Globus pallidus (tissue), 1 donor: ENCODE data around the gene WDR35.
"Not testable (repeated sequence)": the region's sequence is repeated elsewhere in the genome, so short reads cannot be mapped to it uniquely, and the experiment has no call there.

Source experiments
- DNase-seq: peaks from one replicate; pipeline ENCODE4 v3.0.0-alpha.2; 2015; ENCODE audit warnings: low spot score

Gene WDR35

DNA sequence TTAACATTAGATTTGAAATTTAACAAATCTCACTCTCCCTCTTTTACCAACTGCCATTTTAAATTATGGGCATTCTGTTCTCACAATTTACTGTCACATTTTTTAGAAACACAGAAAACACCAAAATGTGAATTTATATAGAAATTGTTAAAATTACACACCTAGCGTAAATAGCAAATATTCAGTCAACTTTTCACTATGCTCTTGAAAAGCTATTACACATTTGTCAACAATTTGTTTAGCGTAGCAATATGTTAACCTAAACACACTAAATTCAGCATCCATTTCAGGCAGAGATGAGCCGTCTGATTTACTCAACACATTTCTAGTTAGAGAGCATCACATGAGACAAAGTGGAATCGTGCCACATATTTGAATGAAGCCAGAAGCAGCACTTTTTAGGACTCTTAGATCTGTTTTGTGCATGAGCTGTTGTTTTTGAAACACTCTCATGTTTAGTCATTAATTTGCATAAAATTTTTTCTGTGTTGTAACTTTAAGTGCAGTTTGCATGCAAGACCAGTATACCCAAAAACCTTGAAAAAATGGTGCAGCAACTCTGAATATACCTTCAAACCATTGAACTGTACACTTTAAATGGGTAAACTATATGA is 96.3 kb downstream of the WDR35 start:
- DNase-seq, result no peak

DNA sequence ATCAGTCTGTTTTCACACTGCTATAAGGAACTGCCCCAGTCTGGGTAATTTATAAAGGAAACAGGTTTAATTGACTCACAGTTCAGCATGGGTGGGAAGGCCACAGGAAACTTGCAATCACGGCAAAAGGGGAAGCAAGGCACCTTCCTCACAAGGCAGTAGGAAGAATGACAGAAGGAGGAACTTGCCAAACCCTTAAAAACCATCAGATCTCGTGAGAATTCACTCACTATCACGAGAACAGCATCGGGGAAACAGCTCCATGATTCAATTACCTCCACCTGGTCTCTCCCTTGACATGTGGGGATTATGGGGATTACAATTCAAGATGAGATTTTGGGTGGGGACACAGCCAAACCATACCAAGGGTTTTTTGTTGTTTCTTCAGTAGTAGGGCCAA is 97.9 kb downstream of the WDR35 start:
- DNase-seq, result not testable (repeated sequence)

DNA sequence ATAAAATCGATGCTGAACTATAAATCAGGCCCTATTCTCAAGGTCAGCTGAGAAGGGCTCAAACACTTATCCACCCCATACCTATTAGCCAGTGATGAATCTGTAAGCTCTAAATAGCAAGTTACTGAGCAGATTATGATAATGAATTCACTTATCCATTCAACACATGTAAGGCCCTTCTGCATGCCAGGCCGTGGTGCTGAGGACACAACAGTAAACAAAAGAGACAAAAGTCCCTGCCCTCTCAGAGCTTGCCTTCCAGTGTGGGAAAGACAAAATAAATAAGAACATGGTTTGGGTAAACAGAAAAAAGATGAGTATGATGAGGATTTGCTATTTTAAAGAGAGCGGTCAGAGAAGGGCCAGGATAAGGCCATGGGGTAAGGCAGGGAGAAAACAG is 99.8 kb downstream of the WDR35 start:
- no peak for DNase-seq

DNA sequence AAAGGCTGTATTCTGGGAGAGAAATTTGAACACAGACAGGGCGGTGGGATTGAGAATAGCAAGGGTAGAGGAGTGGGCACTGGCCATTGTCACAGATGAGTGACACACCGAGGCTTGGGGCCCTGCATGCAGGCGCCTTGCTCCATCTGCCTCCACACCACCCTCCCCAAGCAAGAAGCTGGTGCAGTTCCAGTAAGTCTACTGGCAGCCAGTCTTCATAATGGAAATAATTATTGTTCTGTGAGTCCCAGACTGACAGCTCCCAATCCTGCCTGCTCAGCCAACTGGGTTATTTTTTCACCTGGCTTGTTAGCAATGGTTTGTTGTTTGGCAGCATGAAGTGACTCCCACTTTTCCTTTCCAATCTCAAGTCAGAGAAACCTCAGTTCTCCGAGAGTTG is 101.1 kb downstream of the WDR35 start:
- no peak for DNase-seq

DNA sequence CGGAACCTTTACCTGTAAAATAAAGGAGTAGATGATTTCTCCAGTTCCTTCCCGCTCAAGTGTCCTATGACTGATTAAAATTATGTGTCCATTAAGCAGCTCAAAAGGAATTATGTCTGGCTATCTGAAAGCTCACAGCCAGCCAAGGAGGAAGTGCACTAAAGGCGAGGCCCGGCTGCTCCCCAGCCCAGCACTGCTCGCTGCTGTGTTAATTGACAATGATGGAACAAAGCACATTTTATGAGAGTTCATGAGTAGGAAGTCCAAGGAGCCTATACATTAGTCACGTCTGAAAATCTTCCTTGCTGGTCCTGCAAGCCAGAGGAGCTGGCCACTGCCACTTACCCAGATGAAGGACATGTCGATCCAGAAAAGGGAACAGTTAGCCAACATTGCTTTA is 102.4 kb downstream of the WDR35 start:
- no peak for DNase-seq

DNA sequence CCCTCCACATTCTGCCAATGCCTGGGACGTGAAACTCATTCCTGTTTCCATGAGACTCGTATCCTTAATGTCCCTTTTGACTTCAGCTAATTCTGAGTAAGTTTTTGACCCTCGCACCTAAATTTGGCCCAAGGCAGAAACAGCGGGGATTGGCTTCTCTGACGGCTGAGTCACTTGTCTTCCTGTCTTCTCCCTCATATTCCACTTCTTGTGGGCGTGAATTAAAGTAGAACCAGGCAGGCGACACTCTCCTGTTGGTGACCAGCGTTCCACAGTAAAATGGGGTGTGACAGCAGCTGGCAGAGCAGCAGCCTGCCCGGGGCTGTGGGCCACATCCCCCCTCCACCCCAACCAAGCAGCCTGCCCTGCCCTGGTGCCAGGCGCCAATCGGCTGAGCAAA is 103.6 kb downstream of the WDR35 start:
- DNase-seq, result no peak

DNA sequence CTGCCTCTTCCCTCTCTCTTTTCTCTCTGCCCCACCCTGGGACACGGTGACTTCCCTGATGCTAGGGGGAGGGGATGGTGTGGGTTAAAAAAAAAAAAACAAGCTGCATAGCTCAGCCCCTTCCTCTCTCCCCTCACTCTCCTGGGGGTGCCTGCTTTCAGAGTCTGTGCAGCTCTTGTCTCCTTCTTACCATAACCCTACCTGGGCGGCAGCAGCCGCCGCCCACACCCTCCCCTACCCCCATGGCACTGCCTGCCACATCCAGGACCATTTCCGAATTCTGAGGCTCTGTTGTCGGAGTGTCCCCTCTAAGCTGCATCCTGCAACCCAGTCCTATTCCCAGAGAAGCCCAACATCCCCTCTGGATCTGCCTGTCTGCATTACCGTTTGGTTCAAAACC is 104.1 kb downstream of the WDR35 start:
- DNase-seq, result no peak

DNA sequence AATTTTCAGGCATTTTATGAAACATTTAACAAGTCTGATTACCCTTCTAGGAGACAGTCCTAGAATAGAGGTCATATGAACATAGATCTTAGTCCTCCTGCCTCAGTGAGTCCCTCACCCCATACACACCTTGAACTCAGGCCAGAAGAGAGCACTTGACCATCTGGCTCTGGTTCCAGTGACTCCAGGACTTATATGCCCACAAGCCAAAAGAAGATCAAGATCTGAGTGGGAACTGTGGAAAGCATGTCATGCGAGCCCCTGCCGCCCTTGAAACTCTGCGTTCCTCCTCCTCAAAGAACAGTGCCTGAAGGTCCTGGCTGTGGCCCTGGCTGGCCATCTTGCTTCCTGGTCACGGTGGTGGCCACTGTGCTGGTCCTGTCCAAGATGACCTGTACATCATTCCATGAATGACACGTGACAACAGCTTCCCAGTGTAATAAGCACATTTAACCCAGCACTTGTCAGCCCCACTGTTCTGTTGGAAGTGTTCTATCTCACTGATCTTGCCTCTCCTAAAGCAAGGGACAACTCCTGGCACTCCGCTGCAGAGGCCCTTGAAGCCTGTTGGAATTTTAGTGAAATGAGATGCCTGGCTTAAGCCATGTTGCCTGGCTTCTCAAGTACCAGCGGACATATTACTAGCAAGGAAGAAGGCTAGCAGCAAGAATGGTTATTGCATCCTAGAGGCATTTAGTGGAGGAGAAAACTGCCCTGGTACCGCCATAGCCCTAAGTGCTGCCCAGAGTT is 105.8 kb downstream of the WDR35 start:
- DNase-seq, result no peak

DNA sequence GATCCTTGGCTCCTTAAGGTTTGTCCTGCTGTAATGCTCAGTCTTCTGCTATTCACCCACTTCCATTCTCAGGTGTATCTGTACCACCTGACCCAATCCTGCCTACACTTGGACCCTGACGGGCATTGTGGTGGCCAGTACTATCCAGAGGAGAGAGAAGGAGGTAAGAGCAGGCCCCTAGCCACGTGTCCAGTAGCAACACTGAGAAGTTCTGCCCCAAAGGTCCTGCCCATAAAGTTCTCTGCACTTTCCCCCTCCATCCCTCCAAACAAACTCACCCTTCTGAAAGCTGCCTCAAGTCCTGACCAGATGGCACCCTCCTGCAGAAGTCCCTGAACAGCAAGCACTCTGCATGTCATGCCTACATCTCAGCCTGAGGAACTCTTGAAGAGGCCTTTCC is 106.4 kb downstream of the WDR35 start:
- DNase-seq, result no peak

DNA sequence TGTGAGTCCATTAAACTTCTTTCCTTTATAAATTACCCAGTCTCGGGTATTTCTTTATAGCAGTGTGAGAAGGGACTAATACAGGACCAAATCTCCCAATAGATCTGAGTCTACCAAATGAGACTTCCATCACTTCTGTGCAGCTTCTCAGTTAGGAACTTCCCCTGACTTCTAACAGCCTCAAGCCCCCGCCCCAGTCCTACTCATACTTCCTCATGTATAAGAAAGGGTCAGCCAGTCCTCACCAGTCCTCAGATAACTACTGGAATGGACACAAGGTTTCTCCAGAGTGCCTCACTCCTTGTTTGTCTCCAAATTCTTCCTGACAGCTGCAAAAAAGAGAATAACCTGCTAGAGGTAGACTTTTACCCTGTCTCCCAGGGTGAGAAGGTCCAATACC is 107.6 kb downstream of the WDR35 start:
- DNase-seq, result no peak

DNA sequence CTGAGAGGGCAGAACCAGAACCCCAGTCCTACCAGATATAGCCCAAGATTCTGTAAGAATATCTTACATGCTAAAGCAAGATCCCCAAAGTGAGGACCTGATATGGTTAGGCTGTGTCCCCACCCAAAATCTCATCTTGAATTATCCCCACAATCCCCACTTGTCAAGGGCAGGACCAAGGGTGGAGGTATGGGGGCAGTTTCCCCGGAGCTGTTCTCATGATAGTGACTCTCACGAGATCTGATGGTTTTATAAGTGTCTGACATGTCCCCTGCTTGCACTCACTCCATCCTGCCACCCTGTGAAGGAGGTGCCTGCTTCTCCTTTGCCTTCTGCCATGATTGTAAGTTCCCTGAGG is 108.0 kb downstream of the WDR35 start:
- no peak for DNase-seq

DNA sequence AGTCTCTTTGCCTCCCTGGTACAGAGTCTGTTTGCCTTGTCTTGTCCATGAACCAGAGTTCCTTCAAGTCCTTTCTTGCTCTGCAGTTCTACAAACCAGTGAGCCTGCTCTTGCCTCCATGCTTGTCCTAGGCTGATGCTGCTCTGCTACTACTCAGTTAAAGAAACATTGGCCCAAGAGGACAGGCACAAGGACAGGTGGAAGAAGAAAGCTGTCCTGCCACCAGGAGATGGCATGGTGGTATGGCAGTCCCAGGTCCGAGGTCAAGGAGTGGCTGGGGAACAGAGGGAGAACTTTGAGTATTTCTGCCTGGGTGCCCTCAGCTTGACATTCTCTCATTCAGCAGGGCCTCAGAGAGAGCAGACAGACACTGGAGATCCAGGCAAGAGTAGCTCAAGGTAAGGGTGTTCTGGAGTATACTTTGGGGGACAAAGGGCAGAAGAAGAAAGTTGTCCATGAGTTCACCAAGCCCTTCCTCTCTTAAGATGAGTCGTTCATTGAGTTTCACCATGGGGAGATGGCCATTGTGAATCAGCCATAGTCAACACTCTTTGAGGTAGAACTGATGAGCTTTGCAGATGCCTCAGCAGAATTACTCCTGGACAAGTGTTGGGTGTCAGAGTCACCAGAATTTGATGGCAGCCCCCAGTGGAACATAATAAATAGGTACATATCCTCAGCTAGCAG is 108.5 kb downstream of the WDR35 start:
- DNase-seq, result no peak

DNA sequence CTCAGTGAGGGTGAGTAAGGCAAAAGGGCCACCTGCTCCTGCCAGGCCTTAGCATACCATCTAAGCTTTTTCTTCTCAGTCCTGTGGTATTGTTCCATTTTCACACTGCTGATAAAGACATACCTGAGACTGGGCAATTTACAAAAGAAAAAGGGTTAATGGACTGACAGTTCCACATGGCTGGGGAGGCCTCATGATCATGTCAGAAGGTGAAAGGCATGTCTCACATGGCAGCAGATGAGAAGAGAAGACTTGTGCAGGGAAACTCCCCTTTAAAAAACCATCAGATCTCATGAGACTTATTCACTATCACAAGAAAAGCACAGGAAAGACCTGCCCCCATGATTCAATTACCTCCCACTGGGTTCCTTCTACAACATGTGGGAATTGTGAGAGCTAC is 109.7 kb downstream of the WDR35 start:
- not testable (repeated sequence) for DNase-seq

DNA sequence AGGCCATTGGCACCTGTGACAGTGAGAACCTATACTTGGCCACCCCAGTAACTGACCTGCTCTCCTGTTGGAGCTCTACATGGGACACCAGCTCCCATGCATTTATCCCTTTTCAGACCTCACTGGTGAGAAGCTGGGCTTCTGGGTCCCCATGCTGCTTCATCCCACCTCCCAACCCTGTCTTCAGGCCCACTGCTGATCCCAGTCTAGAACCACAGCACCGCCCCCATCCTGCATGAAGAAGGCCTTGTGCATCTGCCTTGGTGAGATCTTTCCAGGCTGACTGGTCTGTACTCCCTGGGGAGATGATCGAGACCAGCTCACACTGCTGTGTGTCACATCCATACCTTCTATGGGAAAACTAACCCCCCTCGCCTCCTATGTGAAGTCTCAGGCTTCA is 110.8 kb downstream of the WDR35 start:
- no peak for DNase-seq

DNA sequence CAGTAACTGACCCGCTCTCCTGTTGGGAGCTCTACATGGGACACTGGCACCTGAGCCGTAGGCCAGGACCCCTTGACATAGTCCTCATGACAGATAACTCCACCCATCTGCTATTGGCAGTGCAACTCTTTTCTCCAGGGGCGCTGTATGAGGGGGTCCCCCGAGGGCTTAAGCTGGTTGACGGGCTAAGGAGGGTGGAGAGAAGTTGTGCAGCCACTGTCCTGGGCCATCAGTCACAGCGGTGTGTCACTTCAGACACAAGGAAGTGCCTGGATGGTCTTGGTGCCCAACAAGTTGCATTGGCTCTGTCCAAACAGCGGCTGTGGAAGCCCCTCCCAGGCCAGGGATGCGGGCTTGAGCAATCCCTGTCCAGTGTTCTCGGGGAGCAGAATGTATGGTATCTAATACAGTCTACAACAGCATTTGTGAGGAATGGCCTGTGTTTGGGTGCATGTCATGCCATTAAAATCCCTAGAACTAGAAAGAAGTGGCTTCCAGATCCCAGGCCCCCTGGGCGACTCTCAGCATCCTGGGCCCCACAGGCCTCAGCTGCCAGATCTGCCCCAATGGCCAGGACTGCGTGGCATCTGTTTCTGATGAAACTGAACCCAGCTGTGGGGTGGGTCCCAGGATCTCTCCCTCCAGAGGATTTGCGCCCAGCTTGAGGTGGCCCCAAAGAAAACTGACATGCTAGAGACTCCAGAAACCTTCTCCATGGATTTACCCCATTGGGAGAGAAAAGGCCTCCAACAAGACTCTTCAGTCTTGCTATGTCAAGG is 111.4 kb downstream of the WDR35 start:
- no peak for DNase-seq

DNA sequence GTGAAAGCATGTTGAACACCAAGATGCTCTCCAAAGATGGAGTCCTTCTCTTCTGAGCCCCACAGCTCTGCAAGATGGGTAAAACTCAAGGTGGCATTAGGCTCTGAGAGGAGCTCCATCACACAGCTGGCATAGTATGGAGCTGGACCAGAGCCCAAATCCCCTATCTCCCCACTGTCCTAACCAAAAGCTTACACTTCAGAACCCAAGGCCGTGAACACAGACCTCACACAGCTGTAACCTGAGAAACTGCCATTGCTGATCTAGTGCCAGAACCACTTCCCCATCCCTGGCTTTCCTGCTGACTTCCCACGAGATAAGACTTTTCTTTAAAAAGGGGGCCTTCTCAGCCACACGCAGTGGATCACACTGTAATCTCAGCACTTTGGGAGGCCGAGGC is 113.2 kb downstream of the WDR35 start:
- no peak for DNase-seq

DNA sequence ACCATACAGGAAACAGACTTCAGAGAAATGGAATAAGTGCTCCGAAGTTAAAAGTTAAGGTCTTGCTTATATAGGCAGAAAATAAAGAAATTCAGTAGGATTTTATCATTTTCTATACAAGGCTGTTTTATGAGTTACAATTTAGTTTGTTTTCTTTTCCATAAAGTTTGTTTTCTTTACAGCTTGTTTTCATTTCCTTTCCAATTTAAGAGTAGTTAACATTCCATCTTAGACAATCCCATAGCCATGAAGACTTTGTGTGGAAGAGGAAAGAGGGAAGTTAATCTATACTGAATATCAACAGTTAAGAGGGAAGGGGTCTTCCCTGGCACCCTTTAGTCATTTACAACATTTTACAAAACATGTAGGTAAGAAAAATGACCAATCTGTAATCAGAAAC is 114.6 kb downstream of the WDR35 start:
- DNase-seq, result no peak

DNA sequence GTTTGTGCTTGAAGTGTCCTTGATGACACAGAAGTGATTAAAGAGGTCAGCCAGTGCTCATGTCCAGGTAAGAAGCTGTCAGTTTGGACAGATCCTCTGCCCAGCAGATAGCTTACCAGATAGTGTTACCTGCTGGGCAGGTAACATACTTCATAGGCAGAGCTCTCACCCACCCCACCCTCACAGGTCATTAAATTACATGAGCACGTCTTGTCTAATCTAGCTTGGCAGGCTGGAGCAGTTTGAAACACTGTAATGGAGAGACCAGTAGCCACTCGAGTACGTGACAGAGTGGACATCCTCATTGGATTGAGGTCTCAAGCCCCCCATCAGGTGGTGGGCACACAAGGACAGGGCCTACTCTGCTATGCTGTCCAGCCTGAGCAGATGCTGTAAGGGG is 115.2 kb downstream of the WDR35 start:
- no peak for DNase-seq

DNA sequence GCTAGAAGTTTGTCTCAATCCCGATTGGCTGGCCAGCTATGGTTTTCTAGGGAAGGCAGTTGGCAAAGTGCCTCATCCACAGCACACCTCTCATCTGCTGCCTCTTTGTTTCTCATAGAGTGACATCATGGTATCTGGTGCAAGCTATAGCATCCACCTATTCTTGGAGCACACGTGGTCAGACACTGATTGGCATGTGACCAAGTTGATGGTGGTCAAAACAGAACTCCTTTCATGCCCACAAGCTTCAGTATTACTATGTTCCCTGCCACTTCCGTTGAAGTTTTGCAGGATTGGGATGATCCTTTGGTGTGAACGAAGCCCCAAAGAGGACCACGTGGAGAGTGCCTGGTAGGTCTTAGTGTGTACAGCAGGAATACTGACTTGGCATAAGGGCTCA is 116.9 kb downstream of the WDR35 start:
- no peak for DNase-seq

DNA sequence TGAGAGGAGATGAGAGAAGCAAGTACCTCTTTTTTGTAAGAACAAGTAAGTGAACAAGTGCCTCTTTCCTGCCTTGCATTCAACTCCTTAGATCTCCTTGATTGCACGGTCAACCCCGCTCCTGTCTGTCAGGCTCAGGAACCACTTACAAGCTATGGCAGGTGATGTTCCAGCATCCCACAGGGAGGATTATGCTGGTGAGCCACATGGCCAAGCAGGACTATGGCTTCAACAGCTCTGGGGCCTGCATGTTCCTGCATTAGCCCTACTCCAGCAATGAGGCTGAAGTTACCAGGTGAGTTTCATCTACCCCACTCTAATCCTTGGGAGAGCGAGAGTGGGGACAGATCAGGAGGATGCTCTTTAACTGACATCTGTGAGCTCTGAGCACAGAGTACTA is 117.6 kb downstream of the WDR35 start:
- no peak for DNase-seq

DNA sequence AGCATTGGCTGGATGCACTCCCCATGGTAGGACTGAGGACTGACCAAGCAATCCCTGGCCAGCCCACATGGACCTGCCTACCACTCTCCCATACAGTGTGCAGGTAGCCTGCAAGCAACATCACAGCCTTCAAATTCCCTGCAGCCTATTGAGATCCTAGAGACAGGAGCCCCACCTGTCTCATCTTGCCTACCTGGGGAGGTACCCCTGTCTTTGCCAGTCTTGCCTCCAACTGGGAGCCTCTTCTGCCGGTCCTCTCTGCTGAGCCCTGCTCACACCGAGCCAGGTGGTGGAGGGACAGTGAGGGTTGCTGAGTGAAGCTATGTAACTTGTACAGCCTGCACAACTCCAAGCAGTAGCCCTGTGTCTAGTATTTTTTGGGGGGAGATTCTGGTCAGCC is 118.1 kb downstream of the WDR35 start:
- no peak for DNase-seq

DNA sequence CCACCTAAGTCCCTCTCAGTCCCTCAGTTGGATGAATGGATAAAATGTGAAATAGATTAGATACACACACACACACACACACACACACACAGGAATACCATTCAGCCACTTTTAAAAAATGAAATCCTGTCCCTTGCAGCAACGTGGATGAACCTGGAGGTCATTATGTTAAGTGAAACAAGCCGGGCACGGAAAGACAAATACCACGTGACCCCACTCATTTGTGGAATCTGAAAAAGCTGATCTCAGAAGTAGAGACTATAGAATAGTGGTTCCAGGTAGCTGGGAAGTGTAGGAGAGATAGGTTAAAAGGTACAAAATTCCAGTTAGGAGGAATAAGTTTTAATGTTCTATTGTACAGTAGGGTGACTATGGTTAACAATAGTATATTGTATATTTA is 119.1 kb downstream of the WDR35 start:
- no peak for DNase-seq
